Measurements from ENCODE around the gene RNASE9.

Gene RNASE9

DNA sequence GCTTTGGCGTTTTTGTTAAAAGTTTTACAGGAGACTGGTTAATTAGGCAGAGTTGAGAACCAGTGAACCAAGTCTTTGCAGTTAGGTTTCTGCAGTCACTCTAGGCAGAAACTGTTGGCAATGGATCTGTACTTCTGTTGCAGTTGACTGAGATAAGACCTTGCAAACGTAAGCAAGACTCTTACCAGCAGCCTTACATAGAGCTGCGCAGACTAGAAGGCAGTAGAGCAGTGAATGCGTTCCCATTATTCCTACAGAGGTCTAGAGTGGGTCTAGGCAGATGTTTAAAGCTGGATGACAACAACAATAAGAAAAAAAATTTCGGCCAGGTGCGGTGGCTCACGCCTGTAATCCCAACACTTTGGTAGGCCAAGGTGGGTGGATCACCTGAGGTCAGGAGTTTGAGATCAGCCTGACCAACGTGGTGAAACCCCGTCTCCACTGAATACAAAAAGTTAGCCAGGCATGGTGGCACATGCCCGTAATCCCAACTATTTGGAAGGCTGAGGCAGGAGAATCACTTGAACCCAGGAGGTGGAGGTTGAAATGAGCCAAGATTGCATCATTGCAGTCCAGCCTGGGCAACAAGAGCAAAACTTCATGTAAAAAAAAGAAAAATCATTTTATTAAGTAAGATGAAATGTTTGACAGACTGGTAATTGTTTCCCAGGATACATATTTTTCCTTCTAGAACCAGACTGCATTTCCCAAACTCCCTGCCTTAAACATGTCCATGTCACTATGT is 12.3 kb downstream of the RNASE9 start:
- in situ Hi-C loops (cut with HindIII; ENCODE audit: low pct_ligation_motif_present, low sequenced_read_pairs): no loop called here
- no peak overlapping the region for H3K4me3 ChIP-seq (ENCODE audit: low read depth, low read length)
- H3K27me3 ChIP-seq (replicated peaks): no peaks in the 10 kb centered on the region
- H3K36me3 ChIP-seq (replicated peaks): no peaks in the 10 kb centered on the region
- no peak overlapping the region for H3K27ac ChIP-seq
- no peak for DNase-seq
- TF ChIP-seq CTCF (IDR thresholded peaks at IDR 0.05; ENCODE audit: low read depth, low read length, missing control alignments): no peak

DNA sequence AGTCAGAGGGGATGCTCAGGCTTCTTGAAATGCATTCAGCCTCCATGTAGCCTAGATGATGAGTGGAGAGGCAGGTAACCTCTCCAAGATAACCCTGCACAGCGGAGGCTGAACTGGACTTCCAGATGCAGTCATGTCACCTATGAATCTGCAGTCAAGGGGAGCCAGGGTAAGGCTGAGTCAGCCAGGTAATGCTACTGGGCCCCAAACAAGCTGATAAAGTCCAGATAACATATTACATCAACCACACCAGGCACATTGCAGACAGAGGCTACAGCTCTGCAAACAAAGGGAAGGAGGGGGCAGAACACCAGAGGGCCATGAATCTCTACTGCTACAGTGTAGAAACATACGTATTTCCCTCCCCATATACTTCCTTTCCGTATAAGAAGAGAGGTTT is 14.0 kb downstream of the RNASE9 start:
- DNase-seq: no peak
- no peaks in the 10 kb centered on the region for H3K27me3 ChIP-seq (replicated peaks)
- H3K4me3 ChIP-seq (ENCODE audit: low read depth, low read length): no peak overlapping the region
- no peak for TF ChIP-seq CTCF (IDR thresholded peaks at IDR 0.05; ENCODE audit: low read depth, low read length, missing control alignments)
- H3K36me3 ChIP-seq (replicated peaks): no peaks in the 10 kb centered on the region
- no peak overlapping the region for H3K27ac ChIP-seq
- in situ Hi-C loops (cut with HindIII; ENCODE audit: low pct_ligation_motif_present, low sequenced_read_pairs): no loop called here

DNA sequence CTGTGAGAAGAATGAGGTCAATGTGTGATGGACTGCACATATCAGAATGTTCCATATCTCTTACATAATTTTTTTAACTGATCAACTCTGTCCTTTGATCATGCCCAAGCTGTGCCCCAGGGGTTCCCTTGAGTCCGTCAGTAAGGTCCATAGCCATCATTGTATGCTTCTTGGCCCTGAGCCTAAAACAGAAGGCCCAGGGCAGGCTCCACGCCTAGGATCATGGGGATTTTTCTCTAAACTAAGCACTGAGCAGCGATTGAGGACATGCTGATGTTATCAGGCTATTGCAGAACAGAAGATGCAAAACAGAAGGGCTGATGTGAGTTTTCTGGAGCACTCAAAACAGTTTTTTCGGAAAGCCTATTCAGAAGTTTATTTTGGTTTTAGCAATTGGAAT is 20.9 kb downstream of the RNASE9 start:
- Histone ChIP-seq H3K27ac (no peak overlapping the region), H3K4me3 (ENCODE audit: low read depth, low read length) (no peak overlapping the region), H3K36me3 (replicated peaks) (no peaks in the 10 kb centered on the region), H3K27me3 (replicated peaks) (no peaks in the 10 kb centered on the region)
- in situ Hi-C loops (cut with HindIII; ENCODE audit: low pct_ligation_motif_present, low sequenced_read_pairs): no loop called here
- no peak for DNase-seq
- no peak for TF ChIP-seq CTCF (IDR thresholded peaks at IDR 0.05; ENCODE audit: low read depth, low read length, missing control alignments)

GRCh38 chr14:20530771-20531571 is 29.9 kb downstream of the RNASE9 start:
- in situ Hi-C loops (cut with HindIII; ENCODE audit: low pct_ligation_motif_present, low sequenced_read_pairs): no loop called here
- DNase-seq: peak; percentile 72
- Histone ChIP-seq H3K27ac (no peak overlapping the region), H3K4me3 (ENCODE audit: low read depth, low read length) (no peak overlapping the region), H3K27me3 (replicated peaks) (no peaks in the 10 kb centered on the region), H3K36me3 (replicated peaks) (no peaks in the 10 kb centered on the region)
- peak; percentile 86 for TF ChIP-seq CTCF (IDR thresholded peaks at IDR 0.05; ENCODE audit: low read depth, low read length, missing control alignments)

GRCh38 chr14:20529806-20530205 is 31.0 kb downstream of the RNASE9 start:
- Histone ChIP-seq H3K36me3 (replicated peaks) (no peaks in the 10 kb centered on the region), H3K27ac (no peak overlapping the region), H3K4me3 (ENCODE audit: low read depth, low read length) (no peak overlapping the region), H3K27me3 (replicated peaks) (no peaks in the 10 kb centered on the region)
- in situ Hi-C loops (cut with HindIII; ENCODE audit: low pct_ligation_motif_present, low sequenced_read_pairs): no loop called here
- DNase-seq: no peak
- no peak for TF ChIP-seq CTCF (IDR thresholded peaks at IDR 0.05; ENCODE audit: low read depth, low read length, missing control alignments)
